Karpas-422 (cell line): Measurements from ENCODE around the gene SPHK1. TPM values are rescaled to one million over a fixed set of nuclear protein-coding genes. Genes with fewer than 3 reads are reported as not detected.
"Not testable (repeated sequence)": the region's sequence is repeated elsewhere in the genome, so short reads cannot be mapped to it uniquely, and the experiment has no call there.

Experiments used
- DNase-seq: peaks from one replicate; pipeline ENCODE4 v3.0.0-alpha.2; 2015
- H2AFZ ChIP-seq: fragments of 200-600 bp; sonication (generic); 2 replicates; pipeline ENCODE4 v1.6.1; 2014; ENCODE audit warnings: antibody characterized with exemption, low read length, mixed read lengths
- H3K27ac ChIP-seq: fragments of 200-600 bp; sonication (generic); 2 replicates; pipeline ENCODE4 v1.5.1; 2014; ENCODE audit warnings: mild to moderate bottlenecking, low read length, moderate library complexity
- H3K27me3 ChIP-seq: fragments of 200-600 bp; sonication (generic); 2 replicates; pipeline ENCODE4 v1.6.1; 2014; ENCODE audit warnings: low read length, mixed read lengths
- H3K36me3 ChIP-seq: fragments of 200-600 bp; sonication (generic); 2 replicates; pipeline ENCODE4 v1.6.1; 2014; ENCODE audit warnings: low read length, mixed read lengths; ENCODE audit not compliant: insufficient read depth
- H3K4me1 ChIP-seq: fragments of 200-600 bp; sonication (generic); 2 replicates; pipeline ENCODE4 v1.6.1; 2014; ENCODE audit warnings: mild to moderate bottlenecking, low read length, mixed read lengths
- H3K4me2 ChIP-seq: fragments of 200-600 bp; sonication (generic); 2 replicates; pipeline ENCODE4 v1.6.1; 2014; ENCODE audit warnings: low read length, low read depth, mild to moderate bottlenecking; ENCODE audit not compliant: poor library complexity, severe bottlenecking
- H3K4me3 ChIP-seq: fragments of 200-600 bp; sonication (generic); 2 replicates; pipeline ENCODE4 v1.5.1; 2014; ENCODE audit warnings: mild to moderate bottlenecking, antibody characterized with exemption, low read length, mixed read lengths
- H3K79me2 ChIP-seq: fragments of 200-600 bp; sonication (generic); 2 replicates; pipeline ENCODE4 v1.6.1; 2014; ENCODE audit warnings: mild to moderate bottlenecking, low read length, mixed read lengths
- H3K9ac ChIP-seq: fragments of 200-600 bp; sonication (generic); 2 replicates; pipeline ENCODE4 v1.6.0; 2014; ENCODE audit warnings: low read length
- H3K9me2 ChIP-seq: fragments of 200-600 bp; sonication (generic), shearing (Covaris generic); replicated peaks from 2 replicates; pipeline ENCODE4 v1.6.0; 2014; ENCODE audit warnings: mild to moderate bottlenecking, low read length, moderate library complexity; ENCODE audit not compliant: insufficient read depth
- H3K9me3 ChIP-seq: fragments of 300-700, 200-600 bp; sonication (generic); 2 replicates; pipeline ENCODE4 v1.6.1; 2014; ENCODE audit warnings: low read length, mixed read lengths
- H4K20me1 ChIP-seq: fragments of 200-600 bp; sonication (generic); 2 replicates; pipeline ENCODE4 v1.6.1; 2014; ENCODE audit warnings: mild to moderate bottlenecking, antibody characterized with exemption, low read length, low read depth; ENCODE audit not compliant: insufficient read depth
- total RNA-seq: library from RNA; depleted of rRNA; stranded (reverse); fragments of >200 nt; shearing (Covaris generic); gene quantifications from 2 replicates; pipeline ENCODE4 v1.2.3, GENCODE V29; 2014; ENCODE audit warnings: low replicate concordance

SPHK1 gene
- total RNA-seq, 1 experiment from 2014 or later = 0.67 TPM

DNA sequence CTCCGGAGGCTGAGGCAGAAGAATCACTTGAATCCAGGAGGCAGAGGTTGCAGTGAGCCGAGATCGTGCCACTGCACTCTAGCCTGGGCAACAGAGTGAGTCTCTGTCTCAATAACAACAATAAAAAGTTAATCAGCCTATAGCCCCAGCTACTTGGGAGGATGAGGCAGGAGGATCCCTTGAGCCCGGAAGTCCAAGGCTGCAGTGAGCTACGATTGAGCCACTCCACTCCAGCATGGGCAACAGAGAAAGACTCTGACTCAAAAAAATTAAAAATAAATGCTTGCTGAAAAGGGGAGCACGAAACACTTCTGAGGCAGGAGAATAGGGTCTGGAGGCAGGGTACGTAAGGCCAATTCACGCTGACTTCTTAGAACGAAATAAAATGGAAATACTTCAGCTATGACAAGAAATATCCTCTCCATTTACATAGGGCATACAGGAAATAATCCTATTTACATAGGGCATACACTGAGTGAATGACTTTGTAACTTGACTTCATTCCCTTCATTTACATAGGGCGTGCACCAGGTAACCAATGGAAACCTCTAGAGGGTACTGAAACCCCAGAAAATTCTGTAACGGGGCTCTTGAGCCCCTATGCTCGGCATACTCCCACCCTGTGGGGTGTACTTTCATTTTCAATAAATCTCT, 27.5 kb upstream of the SPHK1 start:
- peak overlapping the region; percentile 55; the same call in 1 of the 2 replicates for H3K4me3 ChIP-seq
- peak overlapping the region; percentile 32; the same call in 1 of the 2 replicates for H3K9ac ChIP-seq
- no peaks in the 10 kb centered on the region for H3K36me3 ChIP-seq
- H3K79me2 ChIP-seq = peaks cover 11% of the 10 kb centered on the region
- H3K9me3 ChIP-seq = no peaks in the 10 kb centered on the region
- no peaks in the 10 kb centered on the region for H3K27me3 ChIP-seq
- no peaks in the 10 kb centered on the region; the same call in 1 of the 2 replicates for H4K20me1 ChIP-seq
- H3K27ac ChIP-seq = peak overlapping the region; percentile 41
- no peaks in the 10 kb centered on the region for H3K9me2 ChIP-seq
- peak overlapping the region; percentile 70 for H3K4me2 ChIP-seq
- H3K4me1 ChIP-seq = peaks cover 32% of the 10 kb centered on the region
- DNase-seq = peak; percentile 74
- peak overlapping the region; percentile 91; the same call in 1 of the 2 replicates for H2AFZ ChIP-seq

DNA sequence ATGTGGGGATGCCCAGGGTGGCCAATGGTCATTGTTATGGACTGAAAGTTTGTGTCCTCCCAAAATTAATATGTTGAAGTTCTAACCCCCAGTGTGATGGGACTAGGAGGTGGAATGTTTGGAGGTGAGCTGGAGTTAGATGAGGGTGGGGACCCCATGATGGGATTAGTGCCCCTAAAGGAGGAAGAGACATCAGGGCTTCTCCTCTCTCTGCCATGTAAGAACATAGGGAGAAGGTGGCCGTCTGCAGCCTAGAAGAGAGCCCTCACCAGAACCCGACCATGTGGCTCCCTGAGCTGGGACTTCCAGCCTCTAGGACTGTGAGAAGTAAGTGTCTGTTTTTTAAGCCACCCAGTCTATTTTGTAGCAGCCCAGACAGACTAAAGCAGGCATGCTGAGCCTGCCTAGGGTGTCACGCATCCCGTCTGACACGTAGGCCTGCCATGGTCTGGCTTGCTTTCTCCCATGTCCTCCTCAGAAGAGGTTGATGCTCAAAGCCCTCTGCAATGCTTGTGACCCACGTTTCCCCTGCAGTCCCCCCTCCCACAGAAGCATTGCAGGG, 26.7 kb upstream of the SPHK1 start:
- peak overlapping the region; percentile 70 for H3K4me2 ChIP-seq
- no peak overlapping the region for H3K9ac ChIP-seq

DNA sequence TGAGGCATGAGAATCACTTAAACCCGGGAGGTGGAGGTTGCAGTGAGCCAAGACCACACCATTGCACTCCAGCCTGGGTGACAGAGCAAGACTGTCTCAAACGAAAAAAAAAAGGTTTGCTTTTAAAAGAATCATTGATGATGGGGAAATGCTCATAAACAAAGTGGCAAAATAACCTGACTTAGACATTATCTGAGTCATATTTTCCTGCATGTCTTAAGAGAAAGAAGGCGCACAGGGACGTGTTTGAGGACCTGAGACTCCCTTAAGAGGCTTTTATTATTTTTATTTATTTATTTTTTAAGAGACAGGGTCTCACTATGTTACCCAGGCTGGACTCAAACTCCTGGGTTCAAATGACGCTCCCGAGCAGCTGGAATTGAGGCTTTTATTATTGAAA, 25.0 kb upstream of the SPHK1 start:
- DNase-seq = peak; percentile 26
- no peak overlapping the region for H3K4me2 ChIP-seq
- no peaks in the 10 kb centered on the region for H3K9me3 ChIP-seq
- H3K9ac ChIP-seq = no peak overlapping the region
- no peaks in the 10 kb centered on the region for H4K20me1 ChIP-seq
- H2AFZ ChIP-seq = no peak overlapping the region
- no peaks in the 10 kb centered on the region for H3K36me3 ChIP-seq
- no peak overlapping the region for H3K4me3 ChIP-seq
- no peak overlapping the region for H3K27ac ChIP-seq
- H3K4me1 ChIP-seq = peaks cover 28% of the 10 kb centered on the region
- H3K9me2 ChIP-seq = no peaks in the 10 kb centered on the region
- no peaks in the 10 kb centered on the region for H3K27me3 ChIP-seq
- H3K79me2 ChIP-seq = no peaks in the 10 kb centered on the region

More for the DNA sequence above, 26.7 kb upstream of the SPHK1 start:
- no peaks in the 10 kb centered on the region for H3K9me2 ChIP-seq
- H3K27me3 ChIP-seq = no peaks in the 10 kb centered on the region
- peaks cover 6% of the 10 kb centered on the region for H3K79me2 ChIP-seq
- peak; percentile 39 for DNase-seq
- H3K4me3 ChIP-seq = peak overlapping the region; percentile 55; the same call in 1 of the 2 replicates
- H3K27ac ChIP-seq = no peak overlapping the region
- H3K4me1 ChIP-seq = peaks cover 28% of the 10 kb centered on the region
- no peak overlapping the region for H2AFZ ChIP-seq
- H3K36me3 ChIP-seq = no peaks in the 10 kb centered on the region
- no peaks in the 10 kb centered on the region for H3K9me3 ChIP-seq
- H4K20me1 ChIP-seq = no peaks in the 10 kb centered on the region; the same call in 1 of the 2 replicates

DNA sequence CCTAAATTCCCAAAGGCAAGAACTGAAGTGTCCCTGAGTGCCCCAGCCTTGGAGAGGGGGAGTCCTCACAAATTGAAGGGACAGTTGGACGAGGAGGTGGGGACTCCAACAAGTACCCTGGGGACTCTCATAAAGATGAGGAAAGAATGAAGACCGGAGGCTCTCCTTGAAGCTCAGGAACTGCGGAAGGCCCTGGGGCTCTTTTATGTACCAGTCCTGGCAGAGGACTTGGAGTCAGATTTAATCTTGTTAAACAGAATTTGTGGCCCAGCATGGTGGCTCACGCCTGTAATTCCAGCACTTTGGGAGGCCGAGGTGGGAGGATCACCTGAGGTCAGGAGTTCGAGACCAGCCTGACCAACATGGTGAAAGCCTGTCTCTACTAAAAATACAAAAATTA, 24.6 kb upstream of the SPHK1 start:
- not testable (repeated sequence) for H3K4me2 ChIP-seq, DNase-seq, H4K20me1 ChIP-seq, H3K36me3 ChIP-seq, H3K9me3 ChIP-seq, H3K9me2 ChIP-seq, H2AFZ ChIP-seq, H3K27ac ChIP-seq, H3K9ac ChIP-seq, H3K79me2 ChIP-seq, H3K4me3 ChIP-seq, H3K27me3 ChIP-seq
- H3K4me1 ChIP-seq = peaks cover 25% of the 10 kb centered on the region

DNA sequence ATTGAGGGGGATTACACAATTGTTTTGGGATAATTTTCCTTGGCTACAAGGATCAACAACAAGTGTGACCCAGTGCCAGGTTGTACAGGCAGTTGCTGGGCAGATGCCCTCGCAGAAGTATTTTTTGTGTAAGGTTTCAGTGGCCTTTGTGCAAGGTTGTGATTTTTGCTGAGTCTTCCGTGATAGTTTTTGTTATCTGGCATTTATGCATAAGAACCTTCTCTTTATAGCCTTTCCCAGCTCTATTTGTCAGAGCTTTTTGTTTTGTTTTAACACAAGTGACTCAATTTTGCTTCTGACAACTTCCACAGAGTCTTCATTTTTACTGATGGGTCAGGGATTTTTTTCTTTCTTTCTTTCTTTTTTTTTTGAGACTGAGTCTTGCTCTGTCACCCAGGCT, 23.9 kb upstream of the SPHK1 start:
- Histone ChIP-seq H3K27ac (no peak overlapping the region), H3K36me3 (no peaks in the 10 kb centered on the region), H3K9ac (no peak overlapping the region), H3K79me2 (no peaks in the 10 kb centered on the region), H3K9me3 (no peaks in the 10 kb centered on the region), H3K4me3 (no peak overlapping the region), H4K20me1 (no peaks in the 10 kb centered on the region), H3K9me2 (no peaks in the 10 kb centered on the region), H3K4me1 (peaks cover 26% of the 10 kb centered on the region), H3K4me2 (no peak overlapping the region), H3K27me3 (no peaks in the 10 kb centered on the region), H2AFZ (no peak overlapping the region)
- peak; percentile 25 for DNase-seq

DNA sequence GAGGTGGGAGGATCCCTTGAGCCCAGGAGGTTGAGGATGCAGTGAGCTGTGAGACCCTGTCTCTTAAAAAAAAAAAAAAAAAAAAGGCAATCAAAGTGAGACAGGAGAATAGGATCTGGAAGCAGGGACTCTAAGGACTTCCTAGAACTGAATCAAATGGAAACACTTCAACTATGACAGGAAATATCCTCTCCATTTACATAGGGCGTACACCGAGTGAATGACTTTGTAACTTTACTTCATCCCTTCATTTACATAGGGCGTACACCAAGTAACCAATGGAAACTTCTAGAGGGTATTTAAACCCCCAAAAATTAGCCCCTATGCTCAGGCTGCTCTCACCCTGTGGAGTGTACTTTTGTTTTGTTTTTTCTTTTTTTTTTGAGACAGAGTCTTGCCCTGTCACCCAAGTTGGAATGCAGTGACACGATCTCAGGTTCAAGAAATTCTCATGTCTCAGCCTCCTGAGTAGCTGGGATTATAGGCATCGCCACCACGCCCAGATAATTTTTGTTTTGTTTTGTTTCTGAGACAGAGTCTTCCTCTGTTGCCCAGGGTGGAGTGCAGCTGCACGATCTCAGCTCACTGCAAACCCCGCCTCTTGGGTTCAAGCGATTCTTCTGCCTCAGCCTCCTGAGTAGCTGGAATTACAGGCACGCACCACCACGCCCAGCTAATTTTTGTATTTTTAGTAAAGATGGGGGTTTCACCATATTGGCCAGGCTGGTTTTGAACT, 21.1 kb upstream of the SPHK1 start:
- no peaks in the 10 kb centered on the region for H3K9me3 ChIP-seq
- H3K9me2 ChIP-seq = no peaks in the 10 kb centered on the region
- no peaks in the 10 kb centered on the region for H3K27me3 ChIP-seq
- no peaks in the 10 kb centered on the region for H4K20me1 ChIP-seq
- H3K79me2 ChIP-seq = no peaks in the 10 kb centered on the region
- no peak overlapping the region for H3K9ac ChIP-seq
- peaks cover 13% of the 10 kb centered on the region for H3K4me1 ChIP-seq
- H3K36me3 ChIP-seq = no peaks in the 10 kb centered on the region
- no peak overlapping the region for H2AFZ ChIP-seq
- no peak overlapping the region for H3K4me2 ChIP-seq
- peak; percentile 42 for DNase-seq
- H3K27ac ChIP-seq = no peak overlapping the region
- H3K4me3 ChIP-seq = no peak overlapping the region

DNA sequence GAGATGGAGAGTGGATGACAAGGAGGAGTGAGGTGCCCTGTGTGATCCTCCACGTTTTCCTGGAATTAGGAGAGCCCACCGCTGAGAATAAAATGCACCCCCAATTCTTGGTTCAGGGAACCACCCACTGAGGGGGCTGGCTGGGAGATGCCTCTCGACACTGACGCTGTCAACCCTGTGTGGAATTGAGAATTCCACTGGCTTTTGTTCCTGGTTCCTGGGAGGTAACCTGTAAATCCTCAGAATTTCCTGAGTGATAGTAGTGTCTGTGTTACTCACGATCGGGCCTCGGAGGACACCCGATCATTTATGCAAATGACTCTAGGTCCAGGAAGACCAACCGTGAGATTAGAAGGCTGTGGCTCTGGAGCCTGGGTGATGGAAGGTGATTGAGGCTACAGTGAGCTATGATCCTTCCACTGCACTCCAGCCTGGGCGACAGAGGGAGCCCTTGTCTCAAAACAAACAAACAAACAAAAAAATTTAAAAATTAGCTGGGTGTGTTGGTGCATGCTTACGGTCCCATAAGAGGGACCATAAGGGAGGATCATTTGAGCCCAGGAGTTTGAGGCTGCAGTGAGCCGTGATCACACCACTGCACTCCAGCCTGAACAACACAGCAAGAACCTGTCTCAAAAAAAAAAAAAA, 19.0 kb upstream of the SPHK1 start:
- peak; percentile 41 for DNase-seq
- Histone ChIP-seq H2AFZ (no peak overlapping the region), H3K9ac (no peak overlapping the region), H3K4me1 (peaks cover 14% of the 10 kb centered on the region), H3K9me2 (no peaks in the 10 kb centered on the region), H3K36me3 (no peaks in the 10 kb centered on the region), H3K79me2 (no peaks in the 10 kb centered on the region), H3K4me3 (no peak overlapping the region), H3K9me3 (no peaks in the 10 kb centered on the region), H3K27ac (no peak overlapping the region), H3K4me2 (no peak overlapping the region), H4K20me1 (no peaks in the 10 kb centered on the region), H3K27me3 (no peaks in the 10 kb centered on the region)

DNA sequence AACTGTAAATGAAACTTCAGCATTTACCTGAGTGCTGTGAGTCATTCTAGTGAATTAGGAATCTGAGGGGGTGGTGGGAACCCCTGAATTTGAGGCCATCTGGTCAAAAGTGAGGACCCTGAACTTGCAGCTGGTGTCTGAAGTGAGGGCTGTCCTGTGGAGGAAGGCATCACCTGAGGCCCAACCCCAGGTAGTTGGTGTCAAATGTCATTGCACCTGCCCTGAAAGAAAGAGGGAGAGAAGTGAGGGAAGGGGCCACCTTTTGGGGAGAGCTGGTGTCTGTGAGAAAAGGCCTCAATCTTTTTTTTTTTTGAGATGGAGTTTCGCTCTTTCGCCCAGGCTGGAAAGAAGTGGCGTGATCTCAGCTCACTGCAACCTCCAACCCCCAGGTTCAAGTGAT, 18.2 kb upstream of the SPHK1 start:
- Histone ChIP-seq H3K9ac (no peak overlapping the region), H3K27ac (no peak overlapping the region), H3K27me3 (no peaks in the 10 kb centered on the region), H3K9me2 (no peaks in the 10 kb centered on the region), H2AFZ (no peak overlapping the region), H3K4me2 (no peak overlapping the region), H3K79me2 (no peaks in the 10 kb centered on the region), H3K4me1 (peaks cover 15% of the 10 kb centered on the region), H4K20me1 (no peaks in the 10 kb centered on the region), H3K9me3 (no peaks in the 10 kb centered on the region), H3K4me3 (no peak overlapping the region), H3K36me3 (no peaks in the 10 kb centered on the region)
- DNase-seq = no peak
